Esophagus muscularis mucosa (tissue), 4 donors: ENCODE data around the gene WNT7B. TPM values are rescaled to one million over a fixed set of nuclear protein-coding genes. Genes with fewer than 3 reads are reported as not detected.

Experiments used
- DNase-seq: peaks from one replicate; pipeline ENCODE4 v3.0.0-alpha.2; 2017; ENCODE audit errors: extremely low spot score
- H3K27ac ChIP-seq, 4 donors: fragments of 200-600 bp; sonication (generic); replicated peaks in 1 of 4; 1 replicate in 3 of 4; 2 replicates in 1 of 4; pipeline ENCODE4 v1.5.1; 2016 to 2019; ENCODE audit warnings: mild to moderate bottlenecking in 1 of 4
- H3K27me3 ChIP-seq, 4 donors: fragments of 200-600 bp; sonication (generic); one replicate each; pipeline versions ENCODE4 v1.5.1 to v1.6.0; 2016 to 2019
- H3K36me3 ChIP-seq, 4 donors: fragments of 200-600 bp; sonication (generic); one replicate each; pipeline ENCODE4 v1.5.1; 2016 to 2019
- H3K4me1 ChIP-seq, 4 donors: fragments of 200-600 bp; sonication (generic); one replicate each; pipeline ENCODE4 v1.5.1; 2016 to 2019
- H3K4me3 ChIP-seq, 4 donors: fragments of 200-600 bp; sonication (generic); 1 replicate in 2 of 4; 2 replicates in 2 of 4; pipeline ENCODE4 v1.5.1; 2016 to 2019; ENCODE audit warnings: mild to moderate bottlenecking in 4 of 4, moderate library complexity in 1 of 4
- H3K9me3 ChIP-seq, 4 donors: fragments of 200-600 bp; sonication (generic); 1 replicate in 3 of 4; 2 replicates in 1 of 4; pipeline ENCODE4 v1.5.1; 2016 to 2019
- CTCF ChIP-seq, 3 experiments: fragments of 200-600 bp in 2 of 3; fragments of 450-650 bp in 1 of 3; sonication (generic) in 2 of 3; IDR thresholded peaks; one replicate each; pipeline ENCODE4 v1.5.1; 2017 to 2019; ENCODE audit warnings: antibody characterized with exemption in 3 of 3, mild to moderate bottlenecking in 2 of 3, moderate library complexity in 1 of 3
- EP300 ChIP-seq: sonication (generic); formaldehyde crosslinking; IDR thresholded peaks from one replicate; pipeline ENCODE4 v1.6.1; 2017; ENCODE audit warnings: antibody characterized with exemption
- POLR2A ChIP-seq: fragments of 450-650 bp; IDR thresholded peaks from one replicate; pipeline ENCODE4 v1.6.1; 2017; ENCODE audit warnings: antibody characterized with exemption, moderate library complexity, mild to moderate bottlenecking, low read depth
- POLR2AphosphoS5 ChIP-seq, 2 donors: sonication (generic); formaldehyde crosslinking; IDR thresholded peaks; one replicate each; pipeline ENCODE4 v1.6.1; 2017; ENCODE audit warnings: antibody characterized with exemption in 2 of 2
- WGBS: methylation state at CpG from one replicate; pipeline ENCODE4 v1.1.5; 2018; 5-methylcytosine and 5-hydroxymethylcytosine counted together
- intact Hi-C: fragments of 100-400 bp; cut with DNase I; formaldehyde crosslinking; loops from one replicate; pipeline ENCODE4 v1.15.1; 2023
- total RNA-seq, 4 donors: library from RNA; depleted of rRNA; stranded (reverse); fragments of >200 nt; gene quantifications; one replicate each; pipeline versions ENCODE4 v1.1.0 to v1.2.1, GENCODE V29; 2016

WNT7B gene
- total RNA-seq, 4 donors from 2014 or later, result not detected

DNA sequence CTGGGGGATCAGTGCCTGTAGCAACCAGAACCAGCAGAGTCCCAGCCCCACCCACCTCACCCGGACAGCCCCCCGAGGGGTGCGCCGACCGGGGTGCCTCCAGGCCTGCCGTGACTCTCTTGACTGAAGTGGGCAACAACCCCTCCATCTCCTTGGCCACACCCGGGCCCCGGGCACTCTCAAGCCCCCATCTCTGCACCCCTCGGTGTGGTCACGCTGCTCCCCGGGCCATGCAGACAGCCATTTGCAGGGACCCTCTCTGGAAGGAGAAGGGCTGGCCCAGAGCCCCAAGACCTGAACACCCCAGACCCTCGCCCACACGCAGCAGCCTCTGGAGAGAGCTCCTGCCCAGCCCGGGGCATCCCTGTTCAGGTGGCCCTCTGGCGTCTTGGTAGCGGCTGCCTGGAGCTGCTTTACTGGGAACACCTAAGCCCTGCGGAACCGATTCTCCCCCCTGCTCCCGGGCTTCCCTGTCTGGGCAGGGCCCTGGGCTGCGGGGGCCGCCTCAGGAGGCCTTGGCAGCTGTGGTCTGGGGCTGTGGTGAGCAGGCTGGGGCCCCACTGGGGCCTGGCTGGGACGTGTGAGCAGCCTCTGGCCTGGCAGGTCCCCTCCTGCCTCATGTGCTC, 84.9 kb downstream of the WNT7B start:
- TF ChIP-seq CTCF (IDR thresholded peaks at IDR 0.05), result no peak
- TF ChIP-seq EP300, result no peak
- no peak for TF ChIP-seq POLR2AphosphoS5 (IDR thresholded peaks at IDR 0.05)
- no peak for TF ChIP-seq POLR2A
- Histone ChIP-seq H3K27ac (no peak overlapping the region), H3K9me3 (no peaks in the 10 kb centered on the region), H3K4me1 (peaks cover 0 to 9% (median 8%) of the 10 kb centered on the region in 4 donors), H3K27me3 (peaks cover 0 to 64% (median 19%) of the 10 kb centered on the region in 4 donors), H3K36me3 (no peaks in the 10 kb centered on the region), H3K4me3 (no peak overlapping the region)
- no peak for DNase-seq
- intact Hi-C loops, result no loop called here
- WGBS, result 78% methylated on average over 12 of the region's 22 CpGs

GRCh38 chr22:45891471-45891995, 85.4 kb downstream of the WNT7B start:
- H3K4me3 ChIP-seq, result no peak overlapping the region
- DNase-seq, result no peak
- WGBS, result 75% methylated on average over 23 of the region's 25 CpGs
- TF ChIP-seq CTCF (IDR thresholded peaks at IDR 0.05) (no peak), POLR2AphosphoS5 (IDR thresholded peaks at IDR 0.05) (no peak), POLR2A (no peak), EP300 (no peak)
- H3K9me3 ChIP-seq, result no peaks in the 10 kb centered on the region
- H3K27ac ChIP-seq, result no peak overlapping the region
- H3K36me3 ChIP-seq, result no peaks in the 10 kb centered on the region
- intact Hi-C loops, result no loop called here
- peaks cover 0 to 65% (median 19%) of the 10 kb centered on the region in 4 donors for H3K27me3 ChIP-seq
- peaks cover 0 to 9% (median 8%) of the 10 kb centered on the region in 4 donors for H3K4me1 ChIP-seq

GRCh38 chr22:45891021-45891421, 85.9 kb downstream of the WNT7B start:
- DNase-seq, result no peak
- no peak overlapping the region for H3K27ac ChIP-seq

DNA sequence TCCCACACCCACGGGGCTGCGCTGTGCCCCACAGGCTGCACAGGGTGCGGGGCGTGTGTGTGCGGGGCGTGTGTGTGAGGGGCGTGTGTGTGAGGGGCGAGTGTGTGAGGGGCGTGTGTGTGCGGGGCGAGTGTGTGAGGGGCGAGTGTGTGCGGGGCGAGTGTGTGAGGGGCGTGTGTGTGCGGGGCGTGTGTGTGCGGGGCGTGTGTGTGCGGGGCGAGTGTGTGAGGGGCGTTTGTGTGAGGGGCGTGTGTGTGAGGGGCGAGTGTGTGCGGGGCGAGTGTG, 86.7 kb downstream of the WNT7B start:
- intact Hi-C loops, result no loop called here
- no peak overlapping the region for H3K4me3 ChIP-seq
- peaks cover 0 to 73% (median 19%) of the 10 kb centered on the region in 4 donors for H3K27me3 ChIP-seq
- H3K4me1 ChIP-seq, result peaks cover 0 to 9% (median 8%) of the 10 kb centered on the region in 4 donors
- no peaks in the 10 kb centered on the region for H3K9me3 ChIP-seq
- no peak for DNase-seq
- 91% methylated on average over 26 of the region's 26 CpGs for WGBS
- H3K36me3 ChIP-seq, result no peaks in the 10 kb centered on the region
- no peak overlapping the region for H3K27ac ChIP-seq
- no peak for TF ChIP-seq EP300
- TF ChIP-seq POLR2AphosphoS5 (IDR thresholded peaks at IDR 0.05), result no peak
- no peak for TF ChIP-seq CTCF (IDR thresholded peaks at IDR 0.05)
- TF ChIP-seq POLR2A, result no peak

More at GRCh38 chr22:45891021-45891421, 85.9 kb downstream of the WNT7B start:
- no peak for TF ChIP-seq CTCF (IDR thresholded peaks at IDR 0.05)
- TF ChIP-seq EP300, result no peak
- no peak for TF ChIP-seq POLR2AphosphoS5 (IDR thresholded peaks at IDR 0.05)
- TF ChIP-seq POLR2A, result no peak
- no peak overlapping the region for H3K4me3 ChIP-seq
- intact Hi-C loops, result no loop called here
- peaks cover 0 to 9% (median 8%) of the 10 kb centered on the region in 4 donors for H3K4me1 ChIP-seq
- peaks cover 0 to 66% (median 19%) of the 10 kb centered on the region in 4 donors for H3K27me3 ChIP-seq
- WGBS, result 76% methylated on average over 36 of the region's 37 CpGs
- no peaks in the 10 kb centered on the region for H3K36me3 ChIP-seq
- no peaks in the 10 kb centered on the region for H3K9me3 ChIP-seq
